Testis (tissue), 2 donors: Measurements from ENCODE around the gene FPR3.

Experiments used
- POLR2A ChIP-seq: fragments of 450-650 bp; IDR thresholded peaks from one replicate; pipeline ENCODE4 v1.6.1; 2017; ENCODE audit warnings: antibody characterized with exemption, mild to moderate bottlenecking, moderate library complexity
- TF ChIP-seq, protein P1 (sequence below), 3 experiments: fragments of 450-650 bp in 2 of 3; fragments of 200-600 bp in 1 of 3; sonication (generic) in 1 of 3; IDR thresholded peaks; one replicate each; pipeline ENCODE4 v1.5.1; 2016 to 2019; ENCODE audit warnings: antibody characterized with exemption in 3 of 3, mild to moderate bottlenecking in 2 of 3, moderate library complexity in 1 of 3

DNA sequence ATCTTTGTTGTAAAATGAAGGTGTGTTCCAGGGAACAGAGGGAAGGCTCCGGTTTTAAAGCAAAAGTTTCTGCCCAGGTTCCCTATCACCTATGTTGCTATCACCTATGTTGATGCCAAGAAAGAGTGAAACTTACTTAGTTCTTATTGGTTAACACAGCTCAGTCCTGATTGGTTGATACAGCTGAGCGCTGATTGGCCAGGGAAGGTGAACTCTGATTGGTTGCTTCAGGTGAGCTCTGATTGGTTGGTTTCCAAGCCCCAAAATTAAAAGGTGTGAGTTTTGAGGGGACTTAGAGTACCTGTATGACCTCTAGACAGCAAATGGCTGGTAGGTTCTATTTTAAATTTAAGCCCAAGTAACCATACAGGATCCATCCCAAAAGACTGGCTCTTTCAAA, 42.2 kb downstream of the FPR3 start:
- TF ChIP-seq, protein P1, sequence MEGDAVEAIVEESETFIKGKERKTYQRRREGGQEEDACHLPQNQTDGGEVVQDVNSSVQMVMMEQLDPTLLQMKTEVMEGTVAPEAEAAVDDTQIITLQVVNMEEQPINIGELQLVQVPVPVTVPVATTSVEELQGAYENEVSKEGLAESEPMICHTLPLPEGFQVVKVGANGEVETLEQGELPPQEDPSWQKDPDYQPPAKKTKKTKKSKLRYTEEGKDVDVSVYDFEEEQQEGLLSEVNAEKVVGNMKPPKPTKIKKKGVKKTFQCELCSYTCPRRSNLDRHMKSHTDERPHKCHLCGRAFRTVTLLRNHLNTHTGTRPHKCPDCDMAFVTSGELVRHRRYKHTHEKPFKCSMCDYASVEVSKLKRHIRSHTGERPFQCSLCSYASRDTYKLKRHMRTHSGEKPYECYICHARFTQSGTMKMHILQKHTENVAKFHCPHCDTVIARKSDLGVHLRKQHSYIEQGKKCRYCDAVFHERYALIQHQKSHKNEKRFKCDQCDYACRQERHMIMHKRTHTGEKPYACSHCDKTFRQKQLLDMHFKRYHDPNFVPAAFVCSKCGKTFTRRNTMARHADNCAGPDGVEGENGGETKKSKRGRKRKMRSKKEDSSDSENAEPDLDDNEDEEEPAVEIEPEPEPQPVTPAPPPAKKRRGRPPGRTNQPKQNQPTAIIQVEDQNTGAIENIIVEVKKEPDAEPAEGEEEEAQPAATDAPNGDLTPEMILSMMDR (IDR thresholded peaks at IDR 0.05): no peak
- no peak for TF ChIP-seq POLR2A
